WTC11 (cell line): ENCODE measurements around the gene SUDS3. TPM values are rescaled to one million over a fixed set of nuclear protein-coding genes. Genes with fewer than 3 reads are reported as not detected.

ENCODE experiments used
- ATAC-seq: fragments of 200-7000 bp; cut with Tn5 transposase; 2 replicates; pipeline ENCODE4 v1.10.0; 2021; ENCODE audit warnings: mild to moderate bottlenecking, moderate library complexity
- CTCF ChIA-PET: fragments of 300-600 bp; sonication (Branson Sonifier 250); formaldehyde crosslinking; loops from one replicate; lab custom pipeline; 2021; ENCODE audit warnings: antibody characterized with exemption; lab: Charles Lee
- POLR2A ChIA-PET: fragments of 350-600 bp; sonication (Branson Sonifier 250); formaldehyde crosslinking; loops from one replicate; lab custom pipeline; 2021; ENCODE audit warnings: antibody characterized with exemption; lab: Charles Lee
- DNase-seq: peaks from one replicate; pipeline ENCODE4 v3.0.0; 2021; ENCODE audit warnings: low spot score
- H3K27ac Mint-ChIP-seq: 2 replicates; pipeline ENCODE4 v1.8.0; 2021; ENCODE audit warnings: mixed read lengths
- H3K27me3 Mint-ChIP-seq: 2 replicates; pipeline ENCODE4 v1.8.0; 2021; ENCODE audit warnings: low read depth, mild to moderate bottlenecking, moderate library complexity, mixed read lengths
- H3K36me3 Mint-ChIP-seq: 2 replicates; pipeline ENCODE4 v1.8.0; 2021; ENCODE audit warnings: mixed read lengths
- H3K4me1 Mint-ChIP-seq: 2 replicates; pipeline ENCODE4 v1.8.0; 2022; ENCODE audit warnings: mixed read lengths
- H3K4me3 Mint-ChIP-seq: 2 replicates; pipeline ENCODE4 v1.8.0; 2021; ENCODE audit warnings: mild to moderate bottlenecking, moderate library complexity, mixed read lengths
- H3K9me3 Mint-ChIP-seq: 2 replicates; pipeline ENCODE4 v1.8.0; 2021; ENCODE audit warnings: mixed read lengths
- E2F5 ChIP-seq: sonication (generic); formaldehyde crosslinking; IDR thresholded peaks from 2 replicates; pipeline ENCODE4 v1.8.1; 2022; ENCODE audit warnings: mild to moderate bottlenecking, moderate library complexity, missing genetic modification reagents
- ESRRA ChIP-seq: sonication (generic); formaldehyde crosslinking; IDR thresholded peaks from 2 replicates; pipeline ENCODE4 v1.8.1; 2022; ENCODE audit warnings: mild to moderate bottlenecking, missing genetic modification reagents, borderline replicate concordance
- FOXJ3 ChIP-seq: sonication (generic); formaldehyde crosslinking; IDR thresholded peaks from 2 replicates; pipeline ENCODE4 v1.9.0; 2021; ENCODE audit warnings: missing genetic modification reagents, mild to moderate bottlenecking, borderline replicate concordance
- HMGA2 ChIP-seq: fragments of 250-450 bp; sonication (Bioruptor Pico); IDR thresholded peaks from 2 replicates; pipeline ENCODE4 v1.4.0; 2021; ENCODE audit warnings: mild to moderate bottlenecking, moderate library complexity
- IRF1 ChIP-seq: sonication (generic); formaldehyde crosslinking; IDR thresholded peaks from 2 replicates; pipeline ENCODE4 v1.8.0; 2023; ENCODE audit warnings: missing genetic modification reagents
- IRF2 ChIP-seq: sonication (generic); formaldehyde crosslinking; IDR thresholded peaks from 2 replicates; pipeline ENCODE4 v1.8.0; 2022; ENCODE audit warnings: low read depth, missing genetic modification reagents, borderline replicate concordance
- MYBL2 ChIP-seq: sonication (generic); formaldehyde crosslinking; IDR thresholded peaks from 2 replicates; pipeline ENCODE4 v1.8.1; 2023; ENCODE audit warnings: mild to moderate bottlenecking, moderate library complexity, missing genetic modification reagents
- NFATC4 ChIP-seq: fragments of 250-450 bp; sonication (Bioruptor Pico); IDR thresholded peaks from 2 replicates; pipeline ENCODE4 v1.9.0; 2021; ENCODE audit warnings: mild to moderate bottlenecking
- NFYB ChIP-seq: sonication (generic); formaldehyde crosslinking; conservative IDR thresholded peaks from 2 replicates; pipeline ENCODE4 v1.8.0; 2022; ENCODE audit warnings: low read depth, missing genetic modification reagents
- TEAD1 ChIP-seq: sonication (generic); formaldehyde crosslinking; IDR thresholded peaks from 2 replicates; pipeline ENCODE4 v1.8.0; 2022; ENCODE audit warnings: mild to moderate bottlenecking, missing genetic modification reagents
- TEAD4 ChIP-seq: sonication (generic); formaldehyde crosslinking; IDR thresholded peaks from 2 replicates; pipeline ENCODE4 v1.8.0; 2022; ENCODE audit warnings: mild to moderate bottlenecking, missing genetic modification reagents
- ZBTB21 ChIP-seq: sonication (generic); formaldehyde crosslinking; IDR thresholded peaks from 2 replicates; pipeline ENCODE4 v1.8.1; 2023; ENCODE audit warnings: mild to moderate bottlenecking, missing genetic modification reagents, borderline replicate concordance
- ZNF121 ChIP-seq: sonication (generic); formaldehyde crosslinking; IDR thresholded peaks from 2 replicates; pipeline ENCODE4 v1.8.0; 2023; ENCODE audit warnings: missing genetic modification reagents
- ZNF219 ChIP-seq: sonication (generic); formaldehyde crosslinking; IDR thresholded peaks from 2 replicates; pipeline ENCODE4 v1.8.0; 2023; ENCODE audit warnings: missing genetic modification reagents, mild to moderate bottlenecking, borderline replicate concordance
- total RNA-seq: library from RNA; stranded (reverse); gene quantifications from 3 replicates; pipeline ENCODE4 v1.2.3, GENCODE V29; 2021
- TF ChIP-seq, protein P1 (sequence below): sonication (generic); formaldehyde crosslinking; IDR thresholded peaks from 2 replicates; pipeline ENCODE4 v1.8.1; 2023; ENCODE audit warnings: mild to moderate bottlenecking, missing genetic modification reagents
- TF ChIP-seq, protein P2 (sequence below): fragments of 250-450 bp; sonication (Bioruptor Pico); conservative IDR thresholded peaks from 2 replicates; pipeline ENCODE4 v1.9.0; 2021; ENCODE audit warnings: mild to moderate bottlenecking
- TF ChIP-seq, protein P3 (sequence below): sonication (generic); formaldehyde crosslinking; IDR thresholded peaks from 2 replicates; pipeline ENCODE4 v1.8.1; 2022; ENCODE audit warnings: low read depth, missing genetic modification reagents, borderline replicate concordance
- TF ChIP-seq, protein P4 (sequence below): sonication (generic); formaldehyde crosslinking; IDR thresholded peaks from 2 replicates; pipeline ENCODE4 v1.8.1; 2023; ENCODE audit warnings: mild to moderate bottlenecking, moderate library complexity, missing genetic modification reagents

Gene SUDS3
- total RNA-seq, 1 experiment from 2014 or later = 63.9 TPM

- H3K27me3 Mint-ChIP-seq = no peaks in the 10 kb centered on the region
- CTCF ChIA-PET = interaction anchor here (1.0 to 1.3 kb wide), 3 partner anchors 12 to 237 kb away, joined by 3 to 6 read pairs (median 4); partner anchors contain the start of gene SUDS3
- peaks cover 21% of the 10 kb centered on the region for H3K9me3 Mint-ChIP-seq
Measured at GRCh38 chr12:118356809-118357256, 19.5 kb upstream of the SUDS3 start.

More at GRCh38 chr12:118356809-118357256, 19.5 kb upstream of the SUDS3 start:
- no peak for DNase-seq
- TF ChIP-seq IRF1 (CRISPR knock-in tag) = no peak
- no peak for TF ChIP-seq HMGA2 (CRISPR knock-in tag)
- no peak for TF ChIP-seq ESRRA (CRISPR knock-in tag)
- TF ChIP-seq ZNF219 (CRISPR knock-in tag) = no peak
- TF ChIP-seq, protein P1, sequence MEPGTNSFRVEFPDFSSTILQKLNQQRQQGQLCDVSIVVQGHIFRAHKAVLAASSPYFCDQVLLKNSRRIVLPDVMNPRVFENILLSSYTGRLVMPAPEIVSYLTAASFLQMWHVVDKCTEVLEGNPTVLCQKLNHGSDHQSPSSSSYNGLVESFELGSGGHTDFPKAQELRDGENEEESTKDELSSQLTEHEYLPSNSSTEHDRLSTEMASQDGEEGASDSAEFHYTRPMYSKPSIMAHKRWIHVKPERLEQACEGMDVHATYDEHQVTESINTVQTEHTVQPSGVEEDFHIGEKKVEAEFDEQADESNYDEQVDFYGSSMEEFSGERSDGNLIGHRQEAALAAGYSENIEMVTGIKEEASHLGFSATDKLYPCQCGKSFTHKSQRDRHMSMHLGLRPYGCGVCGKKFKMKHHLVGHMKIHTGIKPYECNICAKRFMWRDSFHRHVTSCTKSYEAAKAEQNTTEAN (CRISPR knock-in tag) = no peak
- TF ChIP-seq ZBTB21 (CRISPR knock-in tag) = no peak
- TF ChIP-seq NFATC4 = no peak
- TF ChIP-seq, protein P2, sequence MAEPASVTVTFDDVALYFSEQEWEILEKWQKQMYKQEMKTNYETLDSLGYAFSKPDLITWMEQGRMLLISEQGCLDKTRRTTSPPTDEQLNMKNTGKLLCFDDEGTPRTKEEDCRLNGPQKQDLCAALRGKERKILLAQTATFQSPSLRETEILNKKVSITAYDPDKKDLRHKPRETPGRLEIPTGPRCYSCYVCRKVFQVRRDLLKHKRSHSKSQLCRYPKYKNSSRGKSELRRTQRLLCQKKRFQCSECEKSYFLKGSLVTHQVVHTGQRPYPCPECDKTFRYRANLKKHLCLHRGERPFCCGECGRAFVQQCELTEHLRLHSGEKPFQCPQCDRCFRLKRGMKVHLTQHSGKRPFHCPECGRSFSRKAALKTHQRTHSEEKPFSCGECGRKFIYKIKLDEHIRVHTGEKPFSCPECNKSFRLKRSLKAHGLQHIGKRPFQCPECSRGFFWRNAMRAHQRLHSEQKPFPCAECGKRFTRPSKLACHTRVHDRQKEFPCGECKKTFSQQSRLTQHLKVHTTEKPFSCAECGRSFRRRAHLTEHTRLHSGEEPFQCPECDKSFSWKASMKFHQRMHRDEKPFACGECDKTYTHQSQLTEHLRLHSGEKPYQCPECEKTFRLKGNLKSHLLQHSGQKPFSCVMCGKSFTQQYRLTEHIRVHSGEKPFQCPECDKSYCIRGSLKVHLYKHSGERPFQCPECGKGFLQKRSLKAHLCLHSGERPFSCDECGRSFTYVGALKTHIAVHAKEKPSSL (CRISPR knock-in tag) = no peak
- no peak for TF ChIP-seq TEAD1
- TF ChIP-seq, protein P3, sequence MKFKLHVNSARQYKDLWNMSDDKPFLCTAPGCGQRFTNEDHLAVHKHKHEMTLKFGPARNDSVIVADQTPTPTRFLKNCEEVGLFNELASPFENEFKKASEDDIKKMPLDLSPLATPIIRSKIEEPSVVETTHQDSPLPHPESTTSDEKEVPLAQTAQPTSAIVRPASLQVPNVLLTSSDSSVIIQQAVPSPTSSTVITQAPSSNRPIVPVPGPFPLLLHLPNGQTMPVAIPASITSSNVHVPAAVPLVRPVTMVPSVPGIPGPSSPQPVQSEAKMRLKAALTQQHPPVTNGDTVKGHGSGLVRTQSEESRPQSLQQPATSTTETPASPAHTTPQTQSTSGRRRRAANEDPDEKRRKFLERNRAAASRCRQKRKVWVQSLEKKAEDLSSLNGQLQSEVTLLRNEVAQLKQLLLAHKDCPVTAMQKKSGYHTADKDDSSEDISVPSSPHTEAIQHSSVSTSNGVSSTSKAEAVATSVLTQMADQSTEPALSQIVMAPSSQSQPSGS (CRISPR knock-in tag) = no peak
- TF ChIP-seq NFYB (CRISPR knock-in tag) = no peak
- no peak for TF ChIP-seq MYBL2 (CRISPR knock-in tag)
- no peak for TF ChIP-seq E2F5 (CRISPR knock-in tag)
- TF ChIP-seq TEAD4 = no peak
- no peak for TF ChIP-seq FOXJ3 (CRISPR knock-in tag)
- TF ChIP-seq, protein P4, sequence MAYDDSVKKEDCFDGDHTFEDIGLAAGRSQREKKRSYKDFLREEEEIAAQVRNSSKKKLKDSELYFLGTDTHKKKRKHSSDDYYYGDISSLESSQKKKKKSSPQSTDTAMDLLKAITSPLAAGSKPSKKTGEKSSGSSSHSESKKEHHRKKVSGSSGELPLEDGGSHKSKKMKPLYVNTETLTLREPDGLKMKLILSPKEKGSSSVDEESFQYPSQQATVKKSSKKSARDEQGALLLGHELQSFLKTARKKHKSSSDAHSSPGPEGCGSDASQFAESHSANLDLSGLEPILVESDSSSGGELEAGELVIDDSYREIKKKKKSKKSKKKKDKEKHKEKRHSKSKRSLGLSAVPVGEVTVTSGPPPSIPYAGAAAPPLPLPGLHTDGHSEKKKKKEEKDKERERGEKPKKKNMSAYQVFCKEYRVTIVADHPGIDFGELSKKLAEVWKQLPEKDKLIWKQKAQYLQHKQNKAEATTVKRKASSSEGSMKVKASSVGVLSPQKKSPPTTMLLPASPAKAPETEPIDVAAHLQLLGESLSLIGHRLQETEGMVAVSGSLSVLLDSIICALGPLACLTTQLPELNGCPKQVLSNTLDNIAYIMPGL (CRISPR knock-in tag) = no peak
- no peak for TF ChIP-seq ZNF121 (CRISPR knock-in tag)
- no peak for TF ChIP-seq IRF2 (CRISPR knock-in tag)
- TF ChIP-seq, all 79 proteins: peak for 0
- H3K4me3 Mint-ChIP-seq = no peak overlapping the region
- peaks cover 14% of the 10 kb centered on the region for H3K4me1 Mint-ChIP-seq
- POLR2A ChIA-PET = interaction anchor here (0.7 kb wide), 1 partner anchor 95 kb away, joined by 4 read pairs; no protein-coding TSS in a partner anchor
- peaks cover 10% of the 10 kb centered on the region for H3K36me3 Mint-ChIP-seq
- no peak for ATAC-seq
- H3K27ac Mint-ChIP-seq = no peak overlapping the region
